A673 (cell line): Measurements from ENCODE around the gene AOPEP.

Source experiments
- CTCF ChIP-seq: fragments of 300-800, 200-600 bp; sonication (generic); conservative IDR thresholded peaks from 2 replicates; pipeline ENCODE4 v1.5.1; 2017; ENCODE audit warnings: low read depth, mild to moderate bottlenecking, antibody characterized with exemption, low read length, moderate library complexity, mixed read lengths
- EZH2 ChIP-seq: fragments of 200-600 bp; sonication (generic); IDR thresholded peaks from 2 replicates; pipeline ENCODE4 v1.6.1; 2017; ENCODE audit warnings: borderline replicate concordance, low read depth, mild to moderate bottlenecking, mixed read lengths, antibody characterized with exemption, low read length; ENCODE audit not compliant: poor library complexity, severe bottlenecking

GRCh38 chr9:95035846-95036245 lies 309.3 kb downstream of the AOPEP start:
- TF ChIP-seq EZH2, result no peak
- no peak for TF ChIP-seq CTCF
